ENCODE measurements around the gene CDC73.

GRCh38 chr1:193251950-193252349, 130.1 kb downstream of the CDC73 start:
- TF ChIP-seq SP1 (IDR thresholded peaks at IDR 0.05; ENCODE audit: low read depth, low read length), result no peak
- TF ChIP-seq, protein P1, sequence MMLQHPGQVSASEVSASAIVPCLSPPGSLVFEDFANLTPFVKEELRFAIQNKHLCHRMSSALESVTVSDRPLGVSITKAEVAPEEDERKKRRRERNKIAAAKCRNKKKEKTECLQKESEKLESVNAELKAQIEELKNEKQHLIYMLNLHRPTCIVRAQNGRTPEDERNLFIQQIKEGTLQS (IDR thresholded peaks at IDR 0.05; ENCODE audit: borderline replicate concordance, extremely low read depth, low read depth, low read length), result no peak
- TF ChIP-seq GABPA (IDR thresholded peaks at IDR 0.05; ENCODE audit: low read depth), result no peak
- no peak for TF ChIP-seq PAX8 (IDR thresholded peaks at IDR 0.05)
- TF ChIP-seq POLR2AphosphoS5 (IDR thresholded peaks at IDR 0.05; ENCODE audit: low read length), result no peak
- no peak for TF ChIP-seq RCOR1 (conservative IDR thresholded peaks at IDR 0.05; ENCODE audit: low read depth, low read length)
- no peak for TF ChIP-seq ELK1 (IDR thresholded peaks at IDR 0.05; ENCODE audit: low read depth, low read length)
- no peak for TF ChIP-seq USF1 (IDR thresholded peaks at IDR 0.05; ENCODE audit: borderline replicate concordance, extremely low read length, insufficient read depth, low read depth, low read length)
- TF ChIP-seq, protein P2, sequence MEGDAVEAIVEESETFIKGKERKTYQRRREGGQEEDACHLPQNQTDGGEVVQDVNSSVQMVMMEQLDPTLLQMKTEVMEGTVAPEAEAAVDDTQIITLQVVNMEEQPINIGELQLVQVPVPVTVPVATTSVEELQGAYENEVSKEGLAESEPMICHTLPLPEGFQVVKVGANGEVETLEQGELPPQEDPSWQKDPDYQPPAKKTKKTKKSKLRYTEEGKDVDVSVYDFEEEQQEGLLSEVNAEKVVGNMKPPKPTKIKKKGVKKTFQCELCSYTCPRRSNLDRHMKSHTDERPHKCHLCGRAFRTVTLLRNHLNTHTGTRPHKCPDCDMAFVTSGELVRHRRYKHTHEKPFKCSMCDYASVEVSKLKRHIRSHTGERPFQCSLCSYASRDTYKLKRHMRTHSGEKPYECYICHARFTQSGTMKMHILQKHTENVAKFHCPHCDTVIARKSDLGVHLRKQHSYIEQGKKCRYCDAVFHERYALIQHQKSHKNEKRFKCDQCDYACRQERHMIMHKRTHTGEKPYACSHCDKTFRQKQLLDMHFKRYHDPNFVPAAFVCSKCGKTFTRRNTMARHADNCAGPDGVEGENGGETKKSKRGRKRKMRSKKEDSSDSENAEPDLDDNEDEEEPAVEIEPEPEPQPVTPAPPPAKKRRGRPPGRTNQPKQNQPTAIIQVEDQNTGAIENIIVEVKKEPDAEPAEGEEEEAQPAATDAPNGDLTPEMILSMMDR (IDR thresholded peaks at IDR 0.05 in 2 of 3, conservative IDR thresholded peaks at IDR 0.05 in 1 of 3; ENCODE audit: control insufficient read depth in 2 of 3, extremely low read depth in 1 of 3, insufficient read depth in 1 of 3, low read depth in 3 of 3, low read length in 3 of 3), result no peak
- TF ChIP-seq ZBTB33 (IDR thresholded peaks at IDR 0.05), result no peak
